Stimulated activated CD4-positive, alpha-beta T cell treated with anti-CD3 and anti-CD28 coated beads, Interleukin-1b, Interleukin-23, amount 100 ng/mL, for 48 hours (primary cell): ENCODE data around the gene SCIMP.
"Not testable (repeated sequence)": the region's sequence is repeated elsewhere in the genome, so short reads cannot be mapped to it uniquely, and the experiment has no call there.

Experiments used
- DNase-seq: peaks from one replicate; pipeline ENCODE4 v3.0.0-alpha.2; 2020

SCIMP gene

GRCh38 chr17:5234645-5235576 lies at the start of gene SCIMP:
Gene SCIMP (minus strand): TSS chr17:5234860. CDS start chr17:5234755, 105 bp downstream.
- DNase-seq: no peak

- no peak for DNase-seq
These were observed 49.1 kb upstream of the SCIMP start for GRCh38 chr17:5283571-5284315.

- peak; percentile 39 for DNase-seq
These were observed 48.1 kb upstream of the SCIMP start for GRCh38 chr17:5282642-5283217.

GRCh38 chr17:5281814-5282641 lies 47.4 kb upstream of the SCIMP start, which contains the start of gene RABEP1:
Gene RABEP1 (plus strand): TSS chr17:5282284. CDS start chr17:5282487, 203 bp downstream.
- DNase-seq: peak; percentile 94

- DNase-seq: peak; percentile 53
These were observed 37.7 kb upstream of the SCIMP start for GRCh38 chr17:5272322-5272721.

GRCh38 chr17:5269241-5269960 lies 34.7 kb upstream of the SCIMP start:
- no peak for DNase-seq

- no peak for DNase-seq
These were observed 30.2 kb upstream of the SCIMP start for GRCh38 chr17:5264893-5265292.

- no peak for DNase-seq
These were observed 28.8 kb upstream of the SCIMP start for GRCh38 chr17:5263441-5263840.

GRCh38 chr17:5262416-5262991 lies 27.8 kb upstream of the SCIMP start:
- no peak for DNase-seq

- no peak for DNase-seq
These were observed 25.9 kb upstream of the SCIMP start for GRCh38 chr17:5260542-5260941.

- no peak for DNase-seq
These were observed 22.5 kb upstream of the SCIMP start for GRCh38 chr17:5257124-5257523.

GRCh38 chr17:5254903-5255521 lies 20.4 kb upstream of the SCIMP start:
- DNase-seq: no peak

- no peak for DNase-seq
These were observed 19.8 kb upstream of the SCIMP start for GRCh38 chr17:5254414-5254813.

GRCh38 chr17:5249615-5250014 lies 15.0 kb upstream of the SCIMP start:
- peak; percentile 66 for DNase-seq

GRCh38 chr17:5248821-5249479 lies 14.3 kb upstream of the SCIMP start:
- no peak for DNase-seq

GRCh38 chr17:5247621-5248020 lies 13.0 kb upstream of the SCIMP start:
- no peak for DNase-seq

GRCh38 chr17:5241861-5242671 lies 7.4 kb upstream of the SCIMP start:
- DNase-seq: no peak

- not testable (repeated sequence) for DNase-seq
These were observed 5.1 kb upstream of the SCIMP start for GRCh38 chr17:5239769-5240168.

- DNase-seq: no peak
These were observed 3.7 kb upstream of the SCIMP start for GRCh38 chr17:5238333-5238732.
